ENCODE results near the gene VAV3. TPM values are rescaled to one million over a fixed set of nuclear protein-coding genes. Genes with fewer than 3 reads are reported as not detected.

Gene VAV3
- polyA plus RNA-seq, 3 donors: 5.4 to 9.2 (median 9.0) TPM

- Histone ChIP-seq H3K4me1 (ENCODE audit: control insufficient read depth in 1 of 2, insufficient read depth in 2 of 2, low read length in 2 of 2) (no peaks in the 10 kb centered on the region), H3K4me2 (replicated peaks; ENCODE audit: extremely low read depth, low read length, poor library complexity, severe bottlenecking) (no peak overlapping the region), H3K36me3 (replicated peaks in 1 of 2; ENCODE audit: control insufficient read depth in 1 of 2, insufficient read depth in 2 of 2, low read length in 2 of 2) (peaks cover 3 to 21% of the 10 kb centered on the region in 2 donors), H4K20me1 (ENCODE audit: insufficient read depth, low read length) (no peaks in the 10 kb centered on the region), H3K27me3 (ENCODE audit: control insufficient read depth in 2 of 2, insufficient read depth in 2 of 2, low read length in 2 of 2) (no peaks in the 10 kb centered on the region), H3K9ac (ENCODE audit: insufficient read depth, low read length, poor library complexity, severe bottlenecking) (no peak overlapping the region), H2AFZ (ENCODE audit: insufficient read depth, low read depth, low read length, poor library complexity, severe bottlenecking) (no peak overlapping the region), H3K4me3 (replicated peaks in 1 of 3; ENCODE audit: low read depth in 2 of 3, low read length in 3 of 3) (no peak overlapping the region), H3K9me3 (replicated peaks in 1 of 2; ENCODE audit: control insufficient read depth in 1 of 2, insufficient read depth in 1 of 2, low read length in 2 of 2) (peaks cover 0 to 3% of the 10 kb centered on the region in 2 donors), H3K27ac (ENCODE audit: low read depth in 1 of 2, low read length in 2 of 2) (no peak overlapping the region), H3K79me2 (ENCODE audit: insufficient read depth, low read length) (no peaks in the 10 kb centered on the region)
- Mint-ChIP-seq H3K36me3 (peaks cover 9 to 28% of the 10 kb centered on the region in 2 donors), H3K27me3 (ENCODE audit: low read depth in 3 of 3) (no peaks in the 10 kb centered on the region), H3K9me3 (peaks cover 0 to 3% (median 2%) of the 10 kb centered on the region in 7 donors), H3K4me3 (no peak overlapping the region), H3K27ac (no peak overlapping the region), H3K4me1 (peaks cover 4% of the 10 kb centered on the region)
- DNase-seq: no peak
- no peak for TF ChIP-seq CTCF (IDR thresholded peaks at IDR 0.05)
- no CpG with 5 or more reads among the region's 1 CpG for WGBS (ENCODE audit: insufficient coverage)
- intact Hi-C loops (cut with micrococcal nuclease): no loop called here
Measured at GRCh38 chr1:107674486-107674885, 290.5 kb downstream of the VAV3 start.

- Histone ChIP-seq H3K4me3 (replicated peaks in 1 of 3; ENCODE audit: low read depth in 2 of 3, low read length in 3 of 3) (no peak overlapping the region), H3K27ac (ENCODE audit: low read depth in 1 of 2, low read length in 2 of 2) (no peak overlapping the region), H3K4me1 (ENCODE audit: control insufficient read depth in 1 of 2, insufficient read depth in 2 of 2, low read length in 2 of 2) (no peaks in the 10 kb centered on the region), H3K9ac (ENCODE audit: insufficient read depth, low read length, poor library complexity, severe bottlenecking) (no peak overlapping the region), H4K20me1 (ENCODE audit: insufficient read depth, low read length) (no peaks in the 10 kb centered on the region), H3K36me3 (replicated peaks in 1 of 2; ENCODE audit: control insufficient read depth in 1 of 2, insufficient read depth in 2 of 2, low read length in 2 of 2) (peaks cover 5 to 28% of the 10 kb centered on the region in 2 donors), H3K27me3 (ENCODE audit: control insufficient read depth in 2 of 2, insufficient read depth in 2 of 2, low read length in 2 of 2) (no peaks in the 10 kb centered on the region), H3K9me3 (replicated peaks in 1 of 2; ENCODE audit: control insufficient read depth in 1 of 2, insufficient read depth in 1 of 2, low read length in 2 of 2) (peaks cover 0 to 3% of the 10 kb centered on the region in 2 donors), H3K4me2 (replicated peaks; ENCODE audit: extremely low read depth, low read length, poor library complexity, severe bottlenecking) (no peak overlapping the region), H2AFZ (ENCODE audit: insufficient read depth, low read depth, low read length, poor library complexity, severe bottlenecking) (no peak overlapping the region), H3K79me2 (ENCODE audit: insufficient read depth, low read length) (no peaks in the 10 kb centered on the region)
- peaks cover 0 to 3% (median 2%) of the 10 kb centered on the region in 7 donors for H3K9me3 Mint-ChIP-seq
- intact Hi-C loops (cut with micrococcal nuclease): no loop called here
- no peak for DNase-seq
- H3K4me3 Mint-ChIP-seq: no peak overlapping the region
- peaks cover 19 to 32% of the 10 kb centered on the region in 2 donors for H3K36me3 Mint-ChIP-seq
- H3K27me3 Mint-ChIP-seq (ENCODE audit: low read depth in 3 of 3): no peaks in the 10 kb centered on the region
- H3K4me1 Mint-ChIP-seq: peaks cover 4% of the 10 kb centered on the region
- TF ChIP-seq CTCF (IDR thresholded peaks at IDR 0.05): no peak
- WGBS (ENCODE audit: insufficient coverage): 55% methylated on average over 1 of the region's 2 CpGs
- H3K27ac Mint-ChIP-seq: no peak overlapping the region
Measured at GRCh38 chr1:107673006-107673405, 292.0 kb downstream of the VAV3 start.

Data from CD14-positive monocyte (primary cell).